Stimulated activated CD4-positive, alpha-beta T cell treated with anti-CD3 and anti-CD28 coated beads, Interleukin-4, amount 100 ng/mL, for 48 hours (primary cell): ENCODE data around the gene UFSP1.
"Not testable (repeated sequence)": the region's sequence is repeated elsewhere in the genome, so short reads cannot be mapped to it uniquely, and the experiment has no call there.

Source experiments
- DNase-seq, 2 donors: peaks; one replicate each; pipeline ENCODE4 v3.0.0-alpha.2; 2020; ENCODE audit warnings: low read depth in 2 of 2

UFSP1 gene

GRCh38 chr7:100860702-100861615, 28.6 kb downstream of the UFSP1 start:
- no peak for DNase-seq

DNA sequence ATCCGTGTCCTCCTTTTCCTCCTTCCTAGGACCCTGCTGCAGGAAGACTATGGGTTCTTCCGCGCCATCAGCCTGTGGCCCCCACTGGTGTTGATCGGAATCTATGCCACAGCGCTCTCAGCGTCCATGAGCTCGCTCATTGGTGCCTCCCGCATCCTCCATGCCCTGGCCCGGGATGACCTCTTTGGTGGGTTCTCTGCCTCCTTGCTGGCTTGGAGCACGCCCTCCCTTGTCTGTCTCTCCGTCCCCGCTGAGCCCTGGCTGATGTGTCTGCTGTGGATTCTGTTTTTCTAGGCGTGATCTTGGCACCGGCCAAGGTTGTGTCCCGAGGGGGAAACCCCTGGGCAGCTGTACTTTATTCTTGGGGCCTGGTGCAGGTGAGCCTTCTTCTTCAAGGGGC, 29.7 kb downstream of the UFSP1 start:
- DNase-seq, result no peak

GRCh38 chr7:100856871-100857282, 32.6 kb downstream of the UFSP1 start:
- DNase-seq, result no peak

DNA sequence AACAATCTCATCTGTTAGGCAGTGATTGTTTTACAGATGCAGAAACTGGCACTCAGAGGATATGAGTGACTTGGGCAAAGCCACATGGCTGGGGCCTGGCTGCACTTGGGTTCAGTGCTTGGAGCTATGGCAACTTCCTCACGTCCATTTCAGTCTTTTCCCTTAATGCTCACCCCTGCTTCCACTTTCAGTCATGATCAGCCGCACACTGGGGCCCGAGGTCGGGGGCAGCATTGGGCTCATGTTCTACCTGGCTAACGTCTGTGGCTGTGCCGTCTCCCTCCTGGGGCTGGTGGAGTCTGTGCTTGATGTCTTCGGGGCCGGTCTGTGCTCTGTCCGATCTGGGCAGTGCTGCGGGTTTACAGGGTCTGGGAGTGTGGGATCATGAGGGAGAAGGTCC, 34.0 kb downstream of the UFSP1 start:
- DNase-seq, result no peak

DNA sequence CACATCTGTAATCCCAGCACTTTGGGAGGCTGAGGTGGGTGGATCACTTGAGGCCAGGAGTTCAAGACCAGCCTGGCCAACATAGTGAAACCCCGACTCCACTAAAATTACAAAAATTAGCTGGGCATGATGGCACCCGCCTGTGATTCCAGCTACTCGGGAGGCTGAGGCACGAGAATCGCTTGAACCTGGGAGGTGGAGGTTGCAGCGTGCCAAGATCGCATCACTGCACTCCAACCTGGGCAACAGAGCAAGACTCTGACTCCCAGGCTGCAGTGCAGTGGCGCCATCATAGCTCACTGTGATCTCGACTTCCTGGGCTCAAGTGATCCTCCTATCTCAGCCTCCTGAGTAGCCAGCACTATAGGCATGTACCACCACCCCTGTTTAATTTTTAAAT, 34.6 kb downstream of the UFSP1 start:
- DNase-seq, result not testable (repeated sequence)

DNA sequence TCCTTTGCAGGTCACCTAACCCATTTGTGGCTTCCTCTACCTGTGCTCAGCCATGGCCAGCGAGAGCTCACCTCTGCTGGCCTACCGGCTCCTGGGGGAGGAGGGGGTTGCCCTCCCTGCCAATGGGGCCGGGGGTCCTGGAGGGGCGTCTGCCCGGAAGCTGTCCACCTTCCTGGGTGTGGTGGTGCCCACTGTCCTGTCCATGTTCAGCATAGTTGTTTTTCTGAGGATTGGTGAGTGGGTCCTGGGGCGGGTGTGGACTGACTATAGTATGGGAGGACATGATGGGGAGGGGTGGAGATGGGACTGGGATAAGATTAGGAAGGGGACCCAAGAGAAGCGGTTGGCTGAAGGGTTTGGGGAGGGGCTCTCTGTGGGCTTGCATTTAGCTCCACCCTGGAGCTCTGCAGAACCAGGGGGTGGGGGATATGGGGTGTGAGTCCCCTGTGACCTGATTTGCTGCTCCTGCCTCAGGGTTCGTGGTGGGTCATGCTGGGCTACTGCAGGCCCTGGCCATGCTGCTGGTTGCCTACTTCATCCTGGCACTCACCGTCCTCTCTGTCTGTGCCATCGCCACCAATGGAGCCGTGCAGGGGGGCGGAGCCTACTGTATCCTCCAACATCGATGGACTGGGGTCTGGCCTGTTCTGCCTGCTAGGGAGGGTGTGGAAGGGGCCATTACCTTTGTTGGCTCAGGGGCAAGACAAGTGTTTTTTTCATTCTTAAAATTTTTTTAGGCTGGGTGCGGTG, 35.2 kb downstream of the UFSP1 start:
- no peak for DNase-seq

GRCh38 chr7:100852048-100852872, 37.3 kb downstream of the UFSP1 start, which contains the start of gene SLC12A9:
SLC12A9 (plus strand) TSS chr7:100852713; CDS start chr7:100854198, 1,485 bp downstream.
- DNase-seq, result peak; percentile 81 to 86

GRCh38 chr7:100847360-100847759, 42.2 kb downstream of the UFSP1 start:
- no peak for DNase-seq

DNA sequence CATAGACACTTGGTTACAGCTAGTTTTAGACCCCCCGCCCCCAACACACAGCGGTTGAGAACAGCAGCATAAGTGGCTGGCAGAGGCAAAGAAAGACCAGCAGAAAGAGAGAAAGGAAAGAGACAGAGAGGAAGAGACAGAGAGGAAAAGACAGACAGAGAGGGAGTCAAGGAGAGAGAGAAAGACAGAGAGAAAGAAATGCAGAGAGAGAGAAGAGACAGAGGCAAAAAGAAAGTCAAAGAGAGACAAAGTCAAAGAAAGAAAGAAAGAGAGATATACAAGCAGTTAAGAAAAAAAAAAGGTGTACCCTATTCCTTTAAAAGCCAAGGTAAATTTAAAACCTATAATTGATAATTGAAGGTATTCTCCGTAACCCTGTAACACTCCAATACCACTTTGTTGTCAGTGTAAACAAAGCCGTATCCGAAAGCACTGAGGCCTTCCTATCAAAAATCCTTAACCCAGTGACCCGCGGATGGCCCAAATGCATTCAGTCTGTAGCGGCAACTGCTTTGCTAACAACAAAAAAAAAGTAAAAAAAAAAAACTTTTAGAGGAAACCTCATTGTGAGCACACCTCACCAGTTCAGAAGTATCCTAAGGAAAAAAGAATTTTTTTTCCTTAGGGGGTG, 48.9 kb downstream of the UFSP1 start:
- no peak for DNase-seq

DNA sequence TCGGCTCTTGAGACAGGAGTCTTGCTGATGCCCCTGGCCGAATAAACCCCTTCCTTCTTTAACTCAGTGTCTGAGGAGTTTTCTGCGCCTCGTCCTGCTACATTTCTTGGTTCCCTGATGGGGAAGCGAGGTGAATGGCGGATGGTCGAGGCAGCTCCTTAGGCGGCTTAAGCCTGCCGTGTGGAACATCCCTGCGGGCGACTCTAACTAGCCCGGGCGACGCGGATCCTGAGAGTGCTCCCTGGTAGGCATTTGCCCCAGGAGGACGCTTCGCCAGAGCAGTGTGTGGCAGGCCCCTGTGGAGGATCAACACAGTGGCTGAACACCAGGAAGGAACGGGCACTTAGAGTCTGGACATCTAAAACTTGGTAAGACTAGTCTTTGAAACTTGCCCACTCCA, 50.2 kb downstream of the UFSP1 start:
- DNase-seq, result no peak
